ENCODE measurements around the gene ALDH1A1.

DNA sequence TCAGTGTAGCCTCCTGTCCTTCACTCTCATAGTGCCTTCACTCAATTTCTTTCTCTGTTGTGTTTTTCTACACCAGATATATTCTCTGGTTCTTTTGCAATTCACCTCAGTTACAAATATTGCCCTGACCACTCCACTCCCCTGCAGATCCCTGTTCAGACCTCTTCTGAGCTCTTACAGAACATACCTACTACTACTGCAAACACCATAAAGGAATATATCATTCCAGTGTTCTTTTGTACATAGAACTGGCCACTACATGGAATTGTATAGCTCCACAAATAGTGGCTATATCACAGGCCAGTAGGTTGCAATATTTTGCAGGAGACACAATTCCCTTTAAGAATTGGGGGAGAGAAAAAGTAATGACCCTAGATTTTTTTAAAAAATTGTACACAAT lies 21.0 kb downstream of the ALDH1A1 start:
- TF ChIP-seq POLR2A (IDR thresholded peaks at IDR 0.05) (no peak), CTCF (IDR thresholded peaks at IDR 0.05 in 4 of 5, conservative IDR thresholded peaks at IDR 0.05 in 1 of 5) (no peak)
